Brain microvascular endothelial cell (primary cell): ENCODE measurements around the gene KRTAP12-4.

Source experiments
- DNase-seq: peaks from one replicate; pipeline ENCODE4 v3.0.0-alpha.2; 2020
- H3K27ac ChIP-seq: fragments of 250-450 bp; sonication (Bioruptor Pico); 2 replicates; pipeline ENCODE4 v1.5.1; 2020; ENCODE audit warnings: mild to moderate bottlenecking, moderate library complexity
- H3K27me3 ChIP-seq: fragments of 250-450 bp; sonication (Bioruptor Pico); replicated peaks from 2 replicates; pipeline ENCODE4 v1.5.1; 2020; ENCODE audit warnings: mild to moderate bottlenecking
- H3K36me3 ChIP-seq: fragments of 250-450 bp; sonication (Bioruptor Pico); replicated peaks from 2 replicates; pipeline ENCODE4 v1.5.1; 2020; ENCODE audit warnings: mild to moderate bottlenecking
- H3K4me3 ChIP-seq: 2 replicates; pipeline ENCODE4 v1.5.1; 2011; ENCODE audit warnings: low read depth, mild to moderate bottlenecking, control low read depth, low read length, moderate library complexity
- in situ Hi-C: cut with HindIII; loops from 2 replicates; pipeline ENCODE4 v1.10.0; 2017; ENCODE audit warnings: low sequenced_read_pairs, low pct_ligation_motif_present
- TF ChIP-seq, protein P1 (sequence below): IDR thresholded peaks from 2 replicates; pipeline ENCODE4 v1.5.1; 2011; ENCODE audit warnings: low read depth, mild to moderate bottlenecking, moderate library complexity, low read length, control low read depth, inconsistent platforms; ENCODE audit errors: missing control alignments

The KRTAP12-4 gene

DNA sequence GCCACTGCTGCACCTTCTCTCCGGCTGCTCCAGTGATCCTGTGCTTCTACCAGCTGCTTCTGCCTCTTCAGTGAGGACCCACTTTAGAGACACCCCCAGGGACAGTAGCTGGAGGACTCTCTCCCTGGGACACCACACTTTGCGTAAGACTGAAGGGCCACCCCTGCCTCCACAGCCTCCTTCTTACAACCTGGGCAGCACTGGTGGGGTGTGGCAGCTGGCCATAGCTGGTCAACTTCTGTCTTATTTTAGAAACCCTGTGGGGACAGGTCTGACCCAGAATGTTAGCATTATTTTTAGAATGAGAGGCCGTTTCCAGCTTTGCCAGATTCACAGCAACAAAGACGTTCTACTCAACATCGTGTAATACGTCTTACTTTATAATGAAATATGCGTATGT is 28.7 kb downstream of the KRTAP12-4 start:
- Histone ChIP-seq H3K27ac (no peak overlapping the region), H3K4me3 (no peak overlapping the region), H3K27me3 (no peaks in the 10 kb centered on the region), H3K36me3 (no peaks in the 10 kb centered on the region)
- in situ Hi-C loops = no loop called here
- no peak for DNase-seq
- TF ChIP-seq, protein P1, sequence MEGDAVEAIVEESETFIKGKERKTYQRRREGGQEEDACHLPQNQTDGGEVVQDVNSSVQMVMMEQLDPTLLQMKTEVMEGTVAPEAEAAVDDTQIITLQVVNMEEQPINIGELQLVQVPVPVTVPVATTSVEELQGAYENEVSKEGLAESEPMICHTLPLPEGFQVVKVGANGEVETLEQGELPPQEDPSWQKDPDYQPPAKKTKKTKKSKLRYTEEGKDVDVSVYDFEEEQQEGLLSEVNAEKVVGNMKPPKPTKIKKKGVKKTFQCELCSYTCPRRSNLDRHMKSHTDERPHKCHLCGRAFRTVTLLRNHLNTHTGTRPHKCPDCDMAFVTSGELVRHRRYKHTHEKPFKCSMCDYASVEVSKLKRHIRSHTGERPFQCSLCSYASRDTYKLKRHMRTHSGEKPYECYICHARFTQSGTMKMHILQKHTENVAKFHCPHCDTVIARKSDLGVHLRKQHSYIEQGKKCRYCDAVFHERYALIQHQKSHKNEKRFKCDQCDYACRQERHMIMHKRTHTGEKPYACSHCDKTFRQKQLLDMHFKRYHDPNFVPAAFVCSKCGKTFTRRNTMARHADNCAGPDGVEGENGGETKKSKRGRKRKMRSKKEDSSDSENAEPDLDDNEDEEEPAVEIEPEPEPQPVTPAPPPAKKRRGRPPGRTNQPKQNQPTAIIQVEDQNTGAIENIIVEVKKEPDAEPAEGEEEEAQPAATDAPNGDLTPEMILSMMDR = no peak

DNA sequence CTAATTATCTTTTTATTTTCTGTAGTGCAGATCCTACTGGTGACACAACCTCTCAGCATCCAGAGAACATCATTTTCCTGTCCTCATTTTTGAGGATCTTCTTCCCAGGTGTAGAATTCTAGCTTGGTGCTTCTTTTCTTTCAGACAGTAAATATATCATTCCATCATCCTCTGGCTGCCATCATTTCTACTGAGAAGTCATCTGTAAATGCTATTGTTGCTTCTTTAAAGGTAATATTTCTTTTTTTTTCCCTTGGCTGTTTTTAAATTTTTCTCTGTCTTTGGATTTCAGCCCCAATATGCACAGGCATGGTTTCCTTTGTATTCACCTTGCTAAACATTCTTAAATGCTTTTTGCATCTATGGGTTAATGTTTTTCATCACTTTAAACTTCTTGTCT is 30.9 kb downstream of the KRTAP12-4 start:
- H3K27me3 ChIP-seq = no peaks in the 10 kb centered on the region
- TF ChIP-seq, protein P1 = no peak
- DNase-seq = no peak
- in situ Hi-C loops = no loop called here
- H3K27ac ChIP-seq = no peak overlapping the region
- H3K4me3 ChIP-seq = no peak overlapping the region
- H3K36me3 ChIP-seq = no peaks in the 10 kb centered on the region

DNA sequence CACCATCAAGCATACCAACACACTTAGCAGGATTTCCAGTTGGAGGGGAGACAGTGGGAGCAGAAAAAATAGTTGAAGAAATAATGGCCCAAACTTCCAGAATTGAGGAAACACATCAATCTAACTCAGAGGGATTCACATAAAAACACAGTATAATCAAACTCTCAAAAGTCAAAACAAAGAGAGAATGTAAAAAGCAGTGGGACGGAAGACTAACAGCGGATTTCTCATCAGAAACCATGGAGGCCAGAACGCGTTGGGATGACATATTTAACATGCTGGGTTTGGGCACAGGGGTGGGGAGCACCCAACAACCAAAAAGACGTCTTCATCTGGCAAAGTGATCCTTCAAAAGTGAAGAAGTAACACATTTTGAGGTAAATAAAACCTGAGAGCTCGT is 34.6 kb downstream of the KRTAP12-4 start:
- no peak for DNase-seq
- no peaks in the 10 kb centered on the region for H3K36me3 ChIP-seq
- no peak overlapping the region for H3K4me3 ChIP-seq
- in situ Hi-C loops = no loop called here
- no peak overlapping the region for H3K27ac ChIP-seq
- H3K27me3 ChIP-seq = no peaks in the 10 kb centered on the region
- TF ChIP-seq, protein P1 = no peak

DNA sequence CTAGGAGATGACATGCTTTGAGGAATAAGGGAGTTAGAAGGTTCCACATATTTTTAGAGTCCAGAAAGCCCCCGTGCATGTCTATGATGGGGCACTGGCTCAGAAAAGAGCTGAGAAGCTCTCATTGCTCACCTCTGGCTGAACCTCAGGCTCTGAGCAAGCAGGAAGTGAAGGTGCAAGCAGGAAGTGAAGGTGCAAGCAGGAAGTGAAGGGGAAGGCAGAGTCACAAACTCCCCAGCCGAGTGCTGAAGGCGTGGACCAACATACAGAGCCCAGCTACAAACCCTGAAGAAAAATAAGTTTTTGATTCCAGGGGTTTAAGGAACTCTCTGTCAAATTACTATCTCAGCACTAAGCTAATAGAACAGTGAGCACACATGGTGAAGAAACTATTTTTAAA is 35.5 kb downstream of the KRTAP12-4 start:
- TF ChIP-seq, protein P1 = no peak
- no peaks in the 10 kb centered on the region for H3K27me3 ChIP-seq
- H3K36me3 ChIP-seq = no peaks in the 10 kb centered on the region
- no peak overlapping the region for H3K4me3 ChIP-seq
- no peak overlapping the region for H3K27ac ChIP-seq
- no peak for DNase-seq
- in situ Hi-C loops = no loop called here

DNA sequence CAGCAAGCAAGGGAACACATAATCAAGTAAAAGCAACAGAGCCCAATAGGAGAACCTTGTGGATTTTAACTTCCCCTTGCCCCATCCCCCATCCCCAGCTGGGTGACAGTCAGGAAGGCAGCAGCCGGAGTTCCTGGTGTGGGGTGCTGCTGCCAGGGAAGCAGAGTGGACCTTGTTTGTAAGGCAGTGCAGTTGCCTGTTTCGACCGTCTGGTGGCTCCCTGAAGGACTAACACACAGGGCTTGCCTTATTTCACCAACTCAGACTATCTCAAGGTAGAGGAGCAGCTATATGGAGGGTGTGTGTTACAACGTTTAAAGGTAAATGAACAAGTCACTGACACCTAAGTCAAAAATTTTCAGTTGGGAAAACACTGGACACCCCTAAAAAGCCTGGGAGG is 36.0 kb downstream of the KRTAP12-4 start:
- H3K36me3 ChIP-seq = no peaks in the 10 kb centered on the region
- peak; percentile 7 for DNase-seq
- H3K27ac ChIP-seq = no peak overlapping the region
- TF ChIP-seq, protein P1 = peak; percentile 14
- in situ Hi-C loops = no loop called here
- no peak overlapping the region for H3K4me3 ChIP-seq
- H3K27me3 ChIP-seq = no peaks in the 10 kb centered on the region

DNA sequence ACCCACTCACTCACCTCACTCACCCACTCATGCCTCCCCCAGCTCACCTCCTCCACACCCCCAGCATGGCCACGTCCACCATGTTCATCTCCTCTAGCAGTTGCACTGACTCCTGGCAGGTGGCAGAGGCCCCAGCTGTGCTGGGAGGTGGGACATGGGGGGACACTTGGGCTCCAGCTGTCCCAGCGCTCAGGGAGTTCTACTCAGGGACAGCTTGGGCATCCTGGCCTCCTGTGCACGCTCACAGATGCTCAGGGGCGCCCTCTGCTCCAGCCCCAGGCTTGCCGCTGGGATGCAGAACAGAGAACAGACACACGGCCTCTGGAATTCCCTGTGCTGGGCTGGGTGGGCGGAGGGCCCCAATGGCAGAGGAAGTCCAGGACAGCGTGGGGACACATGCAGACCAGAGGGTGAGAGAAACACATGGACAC is 37.4 kb downstream of the KRTAP12-4 start:
- H3K4me3 ChIP-seq = no peak overlapping the region
- no peak for DNase-seq
- no peaks in the 10 kb centered on the region for H3K36me3 ChIP-seq
- H3K27me3 ChIP-seq = no peaks in the 10 kb centered on the region
- in situ Hi-C loops = no loop called here
- H3K27ac ChIP-seq = no peak overlapping the region
- TF ChIP-seq, protein P1 = no peak
